Natural killer cell (primary cell): ENCODE data around the gene GAS2. TPM values are rescaled to one million over a fixed set of nuclear protein-coding genes. Genes with fewer than 3 reads are reported as not detected.

Experiments used
- ATAC-seq, 3 donors: fragments of 150-1000 bp in 2 of 3; fragments of 200-7000 bp in 1 of 3; cut with Tn5 transposase; 1 replicate in 1 of 3; 2 replicates in 2 of 3; pipeline ENCODE4 v1.10.0; 2021; ENCODE audit warnings: mild to moderate bottlenecking in 2 of 3, moderate library complexity in 2 of 3
- DNase-seq, 2 donors: peaks; one replicate each; pipeline versions ENCODE4 v3.0.0 to v3.0.0-alpha.2; 2013 to 2021; ENCODE audit warnings: mixed read lengths in 1 of 2
- H3K27ac ChIP-seq: one replicate; pipeline ENCODE4 v1.5.1; 2013; ENCODE audit warnings: mild to moderate bottlenecking, low read length
- H3K27me3 ChIP-seq: one replicate; pipeline ENCODE4 v1.6.1; 2013; ENCODE audit warnings: low read length; ENCODE audit not compliant: control insufficient read depth, insufficient read depth
- H3K36me3 ChIP-seq: one replicate; pipeline ENCODE4 v1.6.1; 2013; ENCODE audit warnings: low read length; ENCODE audit not compliant: control insufficient read depth, insufficient read depth
- H3K4me1 ChIP-seq: one replicate; pipeline ENCODE4 v1.6.1; 2013; ENCODE audit warnings: low read length; ENCODE audit not compliant: control insufficient read depth, insufficient read depth
- H3K4me3 ChIP-seq: one replicate; pipeline ENCODE4 v1.5.1; 2013; ENCODE audit warnings: low read length
- H3K9me3 ChIP-seq: one replicate; pipeline ENCODE4 v1.6.1; 2013; ENCODE audit warnings: low read length; ENCODE audit not compliant: control insufficient read depth, insufficient read depth
- H3K27ac Mint-ChIP-seq, 2 donors: one replicate each; pipeline ENCODE4 v1.8.0; 2022; ENCODE audit warnings: mild to moderate bottlenecking in 2 of 2, mixed read lengths in 2 of 2, moderate library complexity in 1 of 2
- H3K27me3 Mint-ChIP-seq, 2 donors: one replicate each; pipeline ENCODE4 v1.8.0; 2022; ENCODE audit warnings: low read depth in 2 of 2, mixed read lengths in 2 of 2
- H3K36me3 Mint-ChIP-seq: one replicate; pipeline ENCODE4 v1.8.0; 2022; ENCODE audit warnings: mixed read lengths
- H3K4me1 Mint-ChIP-seq, 2 donors: one replicate each; pipeline ENCODE4 v1.8.0; 2022; ENCODE audit warnings: mixed read lengths in 2 of 2
- H3K4me3 Mint-ChIP-seq: one replicate; pipeline ENCODE4 v1.8.0; 2022; ENCODE audit warnings: mild to moderate bottlenecking, moderate library complexity, mixed read lengths
- H3K9me3 Mint-ChIP-seq, 2 donors: one replicate each; pipeline ENCODE4 v1.8.0; 2022; ENCODE audit warnings: mixed read lengths in 2 of 2
- CTCF ChIP-seq: fragments of 200-600 bp; IDR thresholded peaks from one replicate; pipeline ENCODE4 v1.8.0; 2022; ENCODE audit warnings: antibody characterized with exemption
- WGBS: methylation state at CpG from one replicate; pipeline ENCODE4 v1.1.7; 2013; ENCODE audit warnings: missing lambda C conversion rate; ENCODE audit not compliant: insufficient coverage; 5-methylcytosine and 5-hydroxymethylcytosine counted together
- intact Hi-C: fragments of 100-400 bp; cut with micrococcal nuclease; formaldehyde crosslinking; loops from one replicate; pipeline ENCODE4 v1.14.2; 2022
- total RNA-seq, 4 donors: library from RNA; stranded (reverse); fragments of 120-200 nt in 1 of 4; gene quantifications; one replicate each; pipeline versions ENCODE4 v1.2.3 to v1.2.4, GENCODE V29; 2013 to 2022

GAS2 gene
- total RNA-seq, 3 donors from 2014 or later (not counting 1 experiment from before 2014, with no cell fraction given), result 2.0 to 3.5 (median 2.5) TPM

GRCh38 chr11:22787551-22788162 lies 121.2 kb downstream of the GAS2 start:
- H3K4me1 ChIP-seq, result no peaks in the 10 kb centered on the region
- no peaks in the 10 kb centered on the region for H3K9me3 ChIP-seq
- Mint-ChIP-seq H3K4me3 (no peak overlapping the region), H3K9me3 (no peaks in the 10 kb centered on the region), H3K36me3 (no peaks in the 10 kb centered on the region), H3K27me3 (no peaks in the 10 kb centered on the region), H3K27ac (no peak overlapping the region), H3K4me1 (peaks cover 0 to 4% of the 10 kb centered on the region in 2 donors)
- WGBS, result 29% methylated on average over 9 of the region's 9 CpGs
- DNase-seq (peak in 1 of 2 donors; percentile 65), ATAC-seq (peak in 2 of 3 donors; percentile 58 to 69)
- H3K4me3 ChIP-seq, result no peak overlapping the region
- no peak overlapping the region for H3K27ac ChIP-seq
- no peaks in the 10 kb centered on the region for H3K36me3 ChIP-seq
- TF ChIP-seq CTCF, result peak; percentile 87
- intact Hi-C loops, result loop anchor here (1.0 kb wide), 2 partner anchors 453 to 542 kb away; no protein-coding TSS in a partner anchor
- no peaks in the 10 kb centered on the region for H3K27me3 ChIP-seq

GRCh38 chr11:22792497-22792896 lies 126.1 kb downstream of the GAS2 start:
- 83% methylated on average over 3 of the region's 3 CpGs for WGBS
- H3K4me1 Mint-ChIP-seq, result peaks cover 0 to 2% of the 10 kb centered on the region in 2 donors
- peaks cover 3 to 8% of the 10 kb centered on the region in 2 donors for H3K27me3 Mint-ChIP-seq
- TF ChIP-seq CTCF, result no peak
- no peaks in the 10 kb centered on the region for H3K9me3 ChIP-seq
- no peak overlapping the region for H3K27ac ChIP-seq
- intact Hi-C loops, result no loop called here
- H3K27me3 ChIP-seq, result no peaks in the 10 kb centered on the region
- H3K4me1 ChIP-seq, result no peaks in the 10 kb centered on the region
- no peaks in the 10 kb centered on the region for H3K36me3 ChIP-seq
- H3K4me3 ChIP-seq, result no peak overlapping the region
- no peak for ATAC-seq
- DNase-seq, result no peak
- no peak overlapping the region for H3K4me3 Mint-ChIP-seq
- no peaks in the 10 kb centered on the region for H3K36me3 Mint-ChIP-seq
- H3K9me3 Mint-ChIP-seq, result no peaks in the 10 kb centered on the region
- H3K27ac Mint-ChIP-seq, result no peak overlapping the region

- 63% methylated on average over 1 of the region's 1 CpG for WGBS
Measured at GRCh38 chr11:22795914-22796313, 129.5 kb downstream of the GAS2 start.

More at GRCh38 chr11:22795914-22796313, 129.5 kb downstream of the GAS2 start:
- Mint-ChIP-seq H3K4me1 (no peaks in the 10 kb centered on the region), H3K4me3 (no peak overlapping the region), H3K27ac (no peak overlapping the region), H3K9me3 (no peaks in the 10 kb centered on the region), H3K36me3 (no peaks in the 10 kb centered on the region), H3K27me3 (peaks cover 5 to 27% of the 10 kb centered on the region in 2 donors)
- no peak for ATAC-seq
- Histone ChIP-seq H3K4me3 (no peak overlapping the region), H3K27ac (no peak overlapping the region), H3K36me3 (no peaks in the 10 kb centered on the region), H3K9me3 (no peaks in the 10 kb centered on the region), H3K27me3 (peaks cover 3% of the 10 kb centered on the region), H3K4me1 (no peaks in the 10 kb centered on the region)
- DNase-seq, result no peak
- intact Hi-C loops, result no loop called here
- no peak for TF ChIP-seq CTCF
